Fibroblast of the aortic adventitia (primary cell): Measurements from ENCODE around the gene SLCO3A1. TPM values are rescaled to one million over a fixed set of nuclear protein-coding genes. Genes with fewer than 3 reads are reported as not detected.

Experiments used
- DNase-seq: peaks from one replicate; pipeline ENCODE4 v3.0.0-alpha.2; 2010; ENCODE audit warnings: low read depth
- H3K4me3 ChIP-seq: 2 replicates; pipeline ENCODE4 v1.5.1; 2011; ENCODE audit warnings: low read depth, mild to moderate bottlenecking, control low read depth, low read length, moderate library complexity
- CTCF ChIP-seq: IDR thresholded peaks from 2 replicates; pipeline ENCODE4 v1.5.1; 2011; ENCODE audit warnings: mild to moderate bottlenecking, low read length, control low read depth, inconsistent platforms; ENCODE audit not compliant: insufficient read depth
- total RNA-seq: library from RNA; depleted of rRNA; stranded (reverse); fragments of >200 nt; gene quantifications from 2 replicates; pipeline ENCODE4 v1.2.3, GENCODE V29; 2012; ENCODE audit warnings: low replicate concordance

SLCO3A1 gene
- total RNA-seq, 1 donor: 8.9 TPM

GRCh38 chr15:91970142-91970541 lies 116.6 kb downstream of the SLCO3A1 start:
- TF ChIP-seq CTCF: no peak
- peak; percentile 93 for DNase-seq
- H3K4me3 ChIP-seq: no peak overlapping the region

GRCh38 chr15:91973481-91973880 lies 120.0 kb downstream of the SLCO3A1 start:
- H3K4me3 ChIP-seq: no peak overlapping the region
- TF ChIP-seq CTCF: no peak
- DNase-seq: no peak

DNA sequence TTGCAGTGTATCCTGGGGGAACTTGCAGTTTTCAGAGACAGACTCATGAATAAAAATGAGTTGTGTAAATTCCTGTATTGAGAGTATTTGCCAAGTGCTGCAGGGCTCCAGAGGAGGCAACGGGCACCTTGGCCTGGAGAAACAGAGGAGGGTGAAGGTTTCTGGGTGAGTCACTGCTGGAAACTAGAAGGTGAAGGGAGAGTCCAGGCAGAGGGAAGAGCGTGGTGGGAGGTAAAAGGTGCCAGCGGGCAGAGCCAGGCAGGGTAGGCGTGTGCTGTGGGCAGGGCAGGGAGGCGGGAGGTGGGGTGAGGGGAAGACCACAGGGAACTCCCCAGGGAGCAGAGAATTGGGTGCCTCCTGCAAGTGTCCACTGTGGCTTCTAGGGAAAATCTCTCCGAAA lies 120.8 kb downstream of the SLCO3A1 start:
- no peak for TF ChIP-seq CTCF
- no peak overlapping the region for H3K4me3 ChIP-seq
- DNase-seq: no peak

- TF ChIP-seq CTCF: no peak
- no peak for DNase-seq
Observed at GRCh38 chr15:91975241-91975978, 121.9 kb downstream of the SLCO3A1 start.

GRCh38 chr15:91976966-91977365 lies 123.5 kb downstream of the SLCO3A1 start:
- no peak for DNase-seq
- no peak overlapping the region for H3K4me3 ChIP-seq
- TF ChIP-seq CTCF: no peak

More at GRCh38 chr15:91975241-91975978, 121.9 kb downstream of the SLCO3A1 start:
- no peak overlapping the region for H3K4me3 ChIP-seq

- DNase-seq: no peak
- no peak overlapping the region for H3K4me3 ChIP-seq
- TF ChIP-seq CTCF: no peak
Observed at GRCh38 chr15:91980502-91981267, 127.2 kb downstream of the SLCO3A1 start.
